Breast epithelium (tissue), 4 donors: ENCODE measurements around the gene KAT7. TPM values are rescaled to one million over a fixed set of nuclear protein-coding genes. Genes with fewer than 3 reads are reported as not detected.

Experiments used
- DNase-seq, 2 donors: peaks; one replicate each; pipeline ENCODE4 v3.0.0-alpha.2; 2019; ENCODE audit warnings: low spot score in 2 of 2
- H3K27ac ChIP-seq, 2 donors: fragments of 200-600 bp; sonication (generic) in 1 of 2; one replicate each; pipeline ENCODE4 v1.5.1; 2016 to 2019; ENCODE audit warnings: mild to moderate bottlenecking in 1 of 2
- H3K27me3 ChIP-seq, 2 donors: fragments of 200-600 bp; sonication (generic) in 1 of 2; one replicate each; pipeline versions ENCODE4 v1.5.1 to v1.6.0; 2017 to 2019; ENCODE audit warnings: control low read depth in 1 of 2, mild to moderate bottlenecking in 1 of 2
- H3K36me3 ChIP-seq: fragments of 200-600 bp; one replicate; pipeline ENCODE4 v1.5.1; 2019
- H3K4me1 ChIP-seq, 2 donors: fragments of 200-600 bp; sonication (generic); one replicate each; pipeline ENCODE4 v1.5.1; 2016 to 2019; ENCODE audit warnings: control low read depth in 1 of 2
- H3K4me3 ChIP-seq, 3 donors: fragments of 200-600 bp; sonication (generic); 1 replicate in 2 of 3; 2 replicates in 1 of 3; pipeline ENCODE4 v1.5.1; 2016 to 2019; ENCODE audit warnings: mild to moderate bottlenecking in 3 of 3, moderate library complexity in 2 of 3
- H3K9me3 ChIP-seq, 2 donors: fragments of 200-600 bp; sonication (generic) in 1 of 2; one replicate each; pipeline ENCODE4 v1.5.1; 2016 to 2019; ENCODE audit warnings: control low read depth in 1 of 2
- POLR2A ChIP-seq: fragments of 450-650 bp; IDR thresholded peaks from one replicate; pipeline ENCODE4 v1.6.1; 2016; ENCODE audit warnings: antibody characterized with exemption, mild to moderate bottlenecking, moderate library complexity
- POLR2AphosphoS5 ChIP-seq, 3 donors: sonication (generic); formaldehyde crosslinking; IDR thresholded peaks; one replicate each; pipeline ENCODE4 v1.6.1; 2017; ENCODE audit warnings: antibody characterized with exemption in 3 of 3
- intact Hi-C: fragments of 100-400 bp; cut with DNase I; formaldehyde crosslinking; loops from one replicate; pipeline ENCODE4 v1.15.1; 2023; ENCODE audit warnings: low total_unique reads
- total RNA-seq, 3 donors: library from RNA; depleted of rRNA; stranded (reverse); fragments of >200 nt; gene quantifications; one replicate each; pipeline ENCODE4 v1.1.0, GENCODE V29; 2016
- TF ChIP-seq, protein P1 (sequence below), 3 donors: fragments of 450-650 bp; IDR thresholded peaks; one replicate each; pipeline ENCODE4 v1.5.1; 2016 to 2017; ENCODE audit warnings: antibody characterized with exemption in 3 of 3, mild to moderate bottlenecking in 3 of 3, moderate library complexity in 3 of 3

The KAT7 gene
- total RNA-seq, 3 donors from 2014 or later, result 37.6 to 57.4 (median 47.2) TPM

DNA sequence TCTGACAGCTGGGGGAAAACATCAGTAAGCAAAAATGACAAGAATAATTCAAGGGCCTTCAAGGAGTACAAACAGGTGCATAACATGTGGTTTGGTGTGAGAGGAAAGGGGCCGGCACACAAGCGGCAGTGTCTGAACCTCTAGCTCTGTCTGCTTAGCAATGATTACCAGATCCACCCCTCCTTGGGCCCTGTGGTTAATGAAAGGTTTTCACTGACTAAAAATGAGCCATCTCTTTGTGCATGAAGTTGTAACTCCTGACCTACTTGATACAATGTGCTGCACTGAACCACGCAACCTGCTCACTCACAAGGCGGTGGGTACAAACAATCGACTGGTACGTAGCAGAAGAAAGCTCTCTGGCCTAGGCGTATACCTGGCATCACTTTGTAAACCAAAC is 39.7 kb upstream of the KAT7 start:
- Histone ChIP-seq H3K9me3 (no peaks in the 10 kb centered on the region), H3K4me1 (no peaks in the 10 kb centered on the region), H3K36me3 (no peaks in the 10 kb centered on the region), H3K27ac (no peak overlapping the region), H3K4me3 (no peak overlapping the region), H3K27me3 (no peaks in the 10 kb centered on the region)
- intact Hi-C loops, result no loop called here
- no peak for TF ChIP-seq POLR2AphosphoS5 (IDR thresholded peaks at IDR 0.05)
- no peak for TF ChIP-seq POLR2A
- TF ChIP-seq, protein P1, sequence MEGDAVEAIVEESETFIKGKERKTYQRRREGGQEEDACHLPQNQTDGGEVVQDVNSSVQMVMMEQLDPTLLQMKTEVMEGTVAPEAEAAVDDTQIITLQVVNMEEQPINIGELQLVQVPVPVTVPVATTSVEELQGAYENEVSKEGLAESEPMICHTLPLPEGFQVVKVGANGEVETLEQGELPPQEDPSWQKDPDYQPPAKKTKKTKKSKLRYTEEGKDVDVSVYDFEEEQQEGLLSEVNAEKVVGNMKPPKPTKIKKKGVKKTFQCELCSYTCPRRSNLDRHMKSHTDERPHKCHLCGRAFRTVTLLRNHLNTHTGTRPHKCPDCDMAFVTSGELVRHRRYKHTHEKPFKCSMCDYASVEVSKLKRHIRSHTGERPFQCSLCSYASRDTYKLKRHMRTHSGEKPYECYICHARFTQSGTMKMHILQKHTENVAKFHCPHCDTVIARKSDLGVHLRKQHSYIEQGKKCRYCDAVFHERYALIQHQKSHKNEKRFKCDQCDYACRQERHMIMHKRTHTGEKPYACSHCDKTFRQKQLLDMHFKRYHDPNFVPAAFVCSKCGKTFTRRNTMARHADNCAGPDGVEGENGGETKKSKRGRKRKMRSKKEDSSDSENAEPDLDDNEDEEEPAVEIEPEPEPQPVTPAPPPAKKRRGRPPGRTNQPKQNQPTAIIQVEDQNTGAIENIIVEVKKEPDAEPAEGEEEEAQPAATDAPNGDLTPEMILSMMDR (IDR thresholded peaks at IDR 0.05), result no peak
- no peak for DNase-seq

DNA sequence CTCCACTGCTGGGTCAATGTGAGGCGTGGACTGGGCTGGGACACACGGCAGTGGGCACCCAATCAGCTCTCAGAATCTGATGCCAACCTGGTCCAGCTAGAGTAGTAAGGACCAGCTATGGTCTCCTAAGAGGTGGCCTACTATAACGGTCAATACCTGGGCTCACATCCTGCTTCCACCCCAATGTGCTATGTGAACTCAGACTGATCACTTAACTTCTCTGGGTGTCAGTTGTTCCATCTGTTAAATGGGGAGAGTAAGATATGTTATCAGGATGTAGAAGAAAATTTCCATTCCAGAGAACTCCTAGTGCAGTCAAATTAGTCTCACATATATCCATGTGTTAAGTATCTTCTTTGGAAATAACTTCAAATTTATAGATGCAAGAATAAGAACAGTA is 38.8 kb upstream of the KAT7 start:
- DNase-seq, result no peak
- no peak overlapping the region for H3K4me3 ChIP-seq
- H3K27me3 ChIP-seq, result no peaks in the 10 kb centered on the region
- TF ChIP-seq, protein P1 (IDR thresholded peaks at IDR 0.05), result no peak
- TF ChIP-seq POLR2AphosphoS5 (IDR thresholded peaks at IDR 0.05) (no peak), POLR2A (no peak)
- intact Hi-C loops, result no loop called here
- H3K36me3 ChIP-seq, result no peaks in the 10 kb centered on the region
- H3K27ac ChIP-seq, result no peak overlapping the region
- H3K4me1 ChIP-seq, result no peaks in the 10 kb centered on the region
- no peaks in the 10 kb centered on the region for H3K9me3 ChIP-seq

DNA sequence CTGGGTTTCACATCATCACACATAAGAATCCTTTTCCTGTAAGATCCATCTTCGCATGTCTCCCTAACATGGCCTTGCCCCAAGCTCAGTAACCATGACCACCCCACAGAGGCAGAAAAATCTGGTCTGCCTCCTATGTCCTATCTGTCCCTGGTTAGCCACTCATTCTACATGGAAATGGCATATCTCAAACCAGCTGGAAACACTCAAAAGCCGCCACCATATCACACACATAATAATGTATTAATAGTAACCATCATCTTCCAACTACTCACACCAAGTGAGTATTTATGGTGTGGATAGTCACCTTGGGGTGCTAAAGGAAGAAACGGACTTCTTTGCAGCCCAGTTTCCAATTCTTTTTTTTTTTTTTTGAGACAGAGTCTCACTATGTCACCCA is 36.0 kb upstream of the KAT7 start:
- DNase-seq, result no peak
- TF ChIP-seq, protein P1 (IDR thresholded peaks at IDR 0.05), result no peak
- TF ChIP-seq POLR2A (no peak), POLR2AphosphoS5 (IDR thresholded peaks at IDR 0.05) (no peak)
- H3K27me3 ChIP-seq, result no peaks in the 10 kb centered on the region
- no peaks in the 10 kb centered on the region for H3K9me3 ChIP-seq
- H3K27ac ChIP-seq, result no peak overlapping the region
- no peaks in the 10 kb centered on the region for H3K4me1 ChIP-seq
- no peaks in the 10 kb centered on the region for H3K36me3 ChIP-seq
- intact Hi-C loops, result no loop called here
- no peak overlapping the region for H3K4me3 ChIP-seq

DNA sequence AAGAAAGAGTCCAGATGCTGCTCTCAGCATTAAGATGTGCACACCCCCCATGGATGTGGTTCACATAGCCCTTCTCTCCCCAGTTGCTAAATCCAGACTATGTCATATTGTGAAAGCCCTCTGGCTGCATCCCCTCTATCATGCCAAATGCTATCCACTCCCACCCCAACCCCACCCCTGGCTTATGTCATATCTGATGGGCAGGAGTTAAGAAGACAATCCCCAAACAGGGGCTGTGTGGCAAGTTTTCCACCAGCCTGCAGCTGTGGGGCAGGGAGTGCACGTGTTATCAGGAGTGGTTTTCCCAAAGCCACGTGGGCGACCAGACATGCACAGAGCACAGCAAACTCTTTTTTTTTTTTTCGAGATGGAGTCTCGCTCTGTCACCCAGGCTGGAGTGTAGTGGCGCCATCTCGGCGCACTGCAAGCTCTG is 34.5 kb upstream of the KAT7 start:
- Histone ChIP-seq H3K27ac (no peak overlapping the region), H3K4me3 (no peak overlapping the region), H3K27me3 (no peaks in the 10 kb centered on the region), H3K4me1 (no peaks in the 10 kb centered on the region), H3K9me3 (no peaks in the 10 kb centered on the region), H3K36me3 (no peaks in the 10 kb centered on the region)
- intact Hi-C loops, result no loop called here
- peak in 1 of 3 donors; percentile 18 for TF ChIP-seq POLR2AphosphoS5 (IDR thresholded peaks at IDR 0.05)
- no peak for TF ChIP-seq POLR2A
- TF ChIP-seq, protein P1 (IDR thresholded peaks at IDR 0.05), result no peak
- no peak for DNase-seq

DNA sequence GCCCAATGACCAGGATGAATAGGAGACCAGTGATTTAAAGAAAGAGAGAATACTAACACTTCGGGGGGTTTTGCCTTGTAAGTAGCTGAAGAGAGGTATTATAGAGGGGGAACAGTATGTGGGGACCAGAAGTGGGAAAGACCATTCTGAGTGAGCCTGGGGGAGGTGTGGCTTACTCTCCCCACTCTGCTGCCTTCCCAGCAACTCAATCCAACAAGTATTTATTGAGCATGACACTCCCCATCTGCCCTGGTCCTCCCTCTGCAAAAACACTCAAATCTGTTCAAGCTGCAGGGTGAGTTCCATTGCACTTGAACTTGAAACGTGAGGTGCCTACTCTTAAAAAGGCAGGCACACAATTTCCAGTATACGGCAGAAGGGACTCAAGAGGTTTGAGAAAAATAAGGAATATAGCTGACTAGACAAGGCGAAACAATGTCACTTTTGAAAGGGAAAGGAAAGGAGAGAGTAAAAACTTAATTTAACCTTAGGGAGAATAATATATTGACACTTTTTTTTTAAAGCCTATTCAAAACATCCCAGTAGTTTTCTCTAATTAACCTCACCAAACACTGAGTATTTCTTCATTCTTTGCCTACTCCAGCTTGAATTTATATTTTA is 32.7 kb upstream of the KAT7 start:
- no peaks in the 10 kb centered on the region for H3K27me3 ChIP-seq
- no peaks in the 10 kb centered on the region for H3K4me1 ChIP-seq
- TF ChIP-seq, protein P1 (IDR thresholded peaks at IDR 0.05), result no peak
- TF ChIP-seq POLR2AphosphoS5 (IDR thresholded peaks at IDR 0.05) (no peak), POLR2A (no peak)
- H3K9me3 ChIP-seq, result no peaks in the 10 kb centered on the region
- intact Hi-C loops, result loop anchor here (1.0 kb wide), 1 partner anchor 9 kb away; no protein-coding TSS in a partner anchor
- H3K4me3 ChIP-seq, result no peak overlapping the region
- H3K27ac ChIP-seq, result peak overlapping the region; percentile 51 to 63
- H3K36me3 ChIP-seq, result no peaks in the 10 kb centered on the region
- no peak for DNase-seq
